Neuronal stem cell (in vitro differentiated cells): ENCODE results near the gene KLHL8.
"Not testable (repeated sequence)": the region's sequence is repeated elsewhere in the genome, so short reads cannot be mapped to it uniquely, and the experiment has no call there.

Source experiments
- DNase-seq: peaks from one replicate; pipeline ENCODE4 v3.0.0-alpha.2; 2013; ENCODE audit warnings: low spot score
- H2AFZ ChIP-seq: one replicate; pipeline ENCODE4 v1.6.1; 2013; ENCODE audit warnings: mild to moderate bottlenecking, low read length, inconsistent platforms
- H2AK5ac ChIP-seq: 2 replicates; pipeline ENCODE4 v1.6.1; 2013; ENCODE audit warnings: low read depth, mild to moderate bottlenecking, inconsistent platforms, low read length, moderate library complexity, mixed read lengths
- H2BK120ac ChIP-seq: 2 replicates; pipeline ENCODE4 v1.6.1; 2013; ENCODE audit warnings: low read depth, mild to moderate bottlenecking, inconsistent platforms, low read length, moderate library complexity, mixed read lengths
- H2BK12ac ChIP-seq: one replicate; pipeline ENCODE4 v1.6.1; 2013; ENCODE audit warnings: low read length, inconsistent platforms
- H2BK15ac ChIP-seq: 2 replicates; pipeline ENCODE4 v1.6.1; 2013; ENCODE audit warnings: mild to moderate bottlenecking, low read length, inconsistent platforms, mixed read lengths
- H2BK5ac ChIP-seq: one replicate; pipeline ENCODE4 v1.6.1; 2013; ENCODE audit warnings: inconsistent platforms, mild to moderate bottlenecking, low read length, moderate library complexity
- H3K14ac ChIP-seq: one replicate; pipeline ENCODE4 v1.6.1; 2013; ENCODE audit warnings: low read length, inconsistent platforms
- H3K18ac ChIP-seq: 2 replicates; pipeline ENCODE4 v1.6.1; 2013; ENCODE audit warnings: low read length, inconsistent platforms
- H3K23ac ChIP-seq: 2 replicates; pipeline ENCODE4 v1.6.1; 2013; ENCODE audit warnings: low read depth, mild to moderate bottlenecking, mixed read lengths, low read length, inconsistent platforms; ENCODE audit not compliant: poor library complexity
- H3K27ac ChIP-seq: replicated peaks from 3 replicates; pipeline ENCODE4 v1.5.1; 2013; ENCODE audit warnings: low read length, inconsistent platforms
- H3K27me3 ChIP-seq, 3 experiments: 2 replicates each; pipeline ENCODE4 v1.6.1; 2013; ENCODE audit warnings: low read length in 3 of 3, mild to moderate bottlenecking in 2 of 3, inconsistent platforms in 1 of 3, low read depth in 1 of 3, mixed read lengths in 1 of 3, moderate library complexity in 1 of 3; ENCODE audit not compliant: control insufficient read depth in 3 of 3, insufficient read depth in 3 of 3
- H3K36me3 ChIP-seq, 2 donors: replicated peaks in 1 of 2; 2 replicates each; pipeline ENCODE4 v1.6.1; 2013; ENCODE audit warnings: low read length in 2 of 2; ENCODE audit not compliant: control insufficient read depth in 2 of 2, insufficient read depth in 2 of 2
- H3K4ac ChIP-seq: 2 replicates; pipeline ENCODE4 v1.6.1; 2013; ENCODE audit warnings: inconsistent platforms, mild to moderate bottlenecking, low read length, moderate library complexity
- H3K4me1 ChIP-seq, 2 donors: 1 replicate in 1 of 2; 2 replicates in 1 of 2; pipeline ENCODE4 v1.6.1; 2013; ENCODE audit warnings: low read length in 2 of 2, low read depth in 1 of 2; ENCODE audit not compliant: control insufficient read depth in 2 of 2, insufficient read depth in 1 of 2
- H3K4me2 ChIP-seq: one replicate; pipeline ENCODE4 v1.6.1; 2013; ENCODE audit warnings: mild to moderate bottlenecking, low read length, inconsistent platforms; ENCODE audit not compliant: insufficient read depth, poor library complexity, severe bottlenecking
- H3K4me3 ChIP-seq, 2 donors: 2 replicates each; pipeline ENCODE4 v1.5.1; 2013; ENCODE audit warnings: low read length in 2 of 2, mild to moderate bottlenecking in 2 of 2, inconsistent platforms in 1 of 2, moderate library complexity in 1 of 2
- H3K79me1 ChIP-seq: one replicate; pipeline ENCODE4 v1.6.1; 2013; ENCODE audit warnings: low read depth, mild to moderate bottlenecking, inconsistent platforms, low read length, moderate library complexity
- H3K9ac ChIP-seq: one replicate; pipeline ENCODE4 v1.6.1; 2013; ENCODE audit warnings: mild to moderate bottlenecking, low read depth, low read length, inconsistent platforms; ENCODE audit not compliant: poor library complexity
- H3K9me3 ChIP-seq, 2 donors: replicated peaks in 1 of 2; 2 replicates each; pipeline versions ENCODE3 to v1.6.1; 2013; ENCODE audit warnings: low read length in 2 of 2, mild to moderate bottlenecking in 2 of 2, inconsistent platforms in 1 of 2, low read depth in 1 of 2, mixed read lengths in 1 of 2, moderate library complexity in 1 of 2; ENCODE audit not compliant: control insufficient read depth in 2 of 2, insufficient read depth in 1 of 2
- H4K8ac ChIP-seq: one replicate; pipeline ENCODE4 v1.6.1; 2013; ENCODE audit warnings: low read depth, mild to moderate bottlenecking, inconsistent platforms, low read length, moderate library complexity
- H4K91ac ChIP-seq: one replicate; pipeline ENCODE4 v1.6.1; 2013; ENCODE audit warnings: low read length, low read depth, mild to moderate bottlenecking, inconsistent platforms; ENCODE audit not compliant: poor library complexity
- WGBS, 2 donors: extraction: QIAGEN DNeasy Blood & Tissue Kit; methylation state at CpG; one replicate each; pipeline ENCODE4 v1.1.7; 2013; ENCODE audit warnings: missing lambda C conversion rate in 2 of 2, mixed read lengths in 1 of 2; ENCODE audit not compliant: insufficient read length in 2 of 2, insufficient replicate concordance in 1 of 2; ENCODE audit errors: extremely low coverage in 2 of 2; 5-methylcytosine and 5-hydroxymethylcytosine counted together

Gene KLHL8

DNA sequence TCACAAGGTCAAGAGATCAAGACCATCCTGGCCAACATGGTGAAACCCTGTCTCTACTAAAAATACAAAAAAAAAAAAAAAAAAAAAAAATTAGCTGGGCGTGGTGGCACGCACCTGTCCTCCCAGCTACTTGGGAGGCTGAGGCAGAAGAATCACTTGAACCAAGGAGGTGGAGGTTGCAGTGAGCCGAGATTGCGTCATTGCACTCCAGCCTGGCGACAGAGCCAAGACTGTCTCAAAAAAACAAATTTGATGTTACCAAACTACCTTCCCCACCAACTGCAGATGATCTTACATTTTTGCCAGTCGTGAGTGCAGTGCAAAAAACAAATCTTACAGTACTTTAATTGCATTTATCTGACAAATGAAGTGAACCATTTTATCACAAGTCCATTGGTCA lies 74.5 kb downstream of the KLHL8 start:
- not testable (repeated sequence) for H4K8ac ChIP-seq, H2AFZ ChIP-seq, H2AK5ac ChIP-seq, H2BK15ac ChIP-seq, H3K36me3 ChIP-seq, H3K4me2 ChIP-seq, H3K4me1 ChIP-seq, H3K4ac ChIP-seq, H3K9ac ChIP-seq, H3K9me3 ChIP-seq, H2BK12ac ChIP-seq, DNase-seq, H3K14ac ChIP-seq, H2BK5ac ChIP-seq, H3K27ac ChIP-seq, H3K18ac ChIP-seq, H3K23ac ChIP-seq, H3K27me3 ChIP-seq, H2BK120ac ChIP-seq, H3K4me3 ChIP-seq, H3K79me1 ChIP-seq, H4K91ac ChIP-seq
- no CpG with 5 or more reads among the region's 6 CpGs for WGBS, 2 donors

DNA sequence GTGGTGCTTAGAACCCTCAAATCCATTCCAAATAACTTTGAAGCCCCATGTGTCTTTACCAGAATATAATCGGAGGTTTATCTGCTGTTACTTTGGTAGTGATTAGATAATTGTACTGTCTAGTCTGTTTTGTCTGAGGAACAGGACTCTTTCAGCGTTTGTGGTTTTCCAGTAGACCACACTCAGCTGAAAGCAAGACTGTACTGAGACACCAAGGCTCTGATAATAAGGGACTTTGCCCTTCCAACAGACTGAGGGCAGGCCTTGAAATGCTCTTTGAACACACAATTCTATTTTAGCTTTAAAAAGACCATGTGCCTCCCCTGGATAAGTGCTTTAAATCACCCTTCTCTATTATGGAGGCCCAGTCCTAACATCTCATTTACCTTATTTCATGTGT lies 76.1 kb downstream of the KLHL8 start:
- Histone ChIP-seq H3K4me2 (no peak overlapping the region), H3K14ac (no peak overlapping the region), H3K4me1 (peaks cover 0 to 3% of the 10 kb centered on the region in 2 donors), H3K27ac (no peak overlapping the region), H2AK5ac (no peak overlapping the region), H3K18ac (no peak overlapping the region), H2BK15ac (no peak overlapping the region), H4K91ac (no peak overlapping the region), H3K9ac (no peak overlapping the region), H4K8ac (no peak overlapping the region), H2BK12ac (no peak overlapping the region), H2BK120ac (no peak overlapping the region), H3K27me3 (no peaks in the 10 kb centered on the region), H2BK5ac (no peak overlapping the region), H3K4me3 (no peak overlapping the region), H3K9me3 (no peaks in the 10 kb centered on the region), H2AFZ (no peak overlapping the region), H3K79me1 (no peaks in the 10 kb centered on the region), H3K4ac (no peak overlapping the region), H3K36me3 (peaks cover 0 to 15% of the 10 kb centered on the region in 2 donors), H3K23ac (no peak overlapping the region)
- no CpG with 5 or more reads among the region's 2 CpGs for WGBS, 2 donors
- no peak for DNase-seq

DNA sequence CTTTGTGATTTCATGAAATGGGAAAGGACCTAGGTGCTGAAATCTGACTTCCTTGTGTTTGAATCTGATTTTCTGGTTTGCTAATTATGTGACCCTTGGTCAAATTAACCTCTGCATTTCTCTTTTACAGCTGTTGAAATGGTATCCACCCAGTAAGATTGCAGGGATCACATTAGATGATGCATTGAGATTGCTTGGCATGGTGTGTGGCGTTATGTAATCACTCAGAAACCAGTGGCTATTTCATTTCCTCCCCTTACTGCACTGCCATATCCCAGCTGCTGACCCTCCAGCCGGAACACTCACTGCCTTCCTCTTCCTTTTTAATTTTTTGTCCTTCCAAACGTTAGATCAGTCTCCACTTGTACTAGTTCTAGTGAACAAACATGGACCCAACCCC lies 79.0 kb downstream of the KLHL8 start:
- Histone ChIP-seq H3K27me3 (no peaks in the 10 kb centered on the region), H2BK5ac (no peak overlapping the region), H3K4me3 (no peak overlapping the region), H4K8ac (no peak overlapping the region), H2BK15ac (no peak overlapping the region), H2AFZ (no peak overlapping the region), H3K9ac (no peak overlapping the region), H3K36me3 (peaks cover 3 to 29% of the 10 kb centered on the region in 2 donors), H2BK12ac (no peak overlapping the region), H3K4ac (no peak overlapping the region), H3K9me3 (no peaks in the 10 kb centered on the region), H3K27ac (no peak overlapping the region), H3K14ac (no peak overlapping the region), H4K91ac (no peak overlapping the region), H3K79me1 (no peaks in the 10 kb centered on the region), H3K4me1 (no peaks in the 10 kb centered on the region), H2AK5ac (no peak overlapping the region), H3K18ac (no peak overlapping the region), H3K4me2 (no peak overlapping the region), H3K23ac (no peak overlapping the region), H2BK120ac (no peak overlapping the region)
- WGBS, 2 donors, result no CpG with 5 or more reads among the region's 3 CpGs
- DNase-seq, result no peak

DNA sequence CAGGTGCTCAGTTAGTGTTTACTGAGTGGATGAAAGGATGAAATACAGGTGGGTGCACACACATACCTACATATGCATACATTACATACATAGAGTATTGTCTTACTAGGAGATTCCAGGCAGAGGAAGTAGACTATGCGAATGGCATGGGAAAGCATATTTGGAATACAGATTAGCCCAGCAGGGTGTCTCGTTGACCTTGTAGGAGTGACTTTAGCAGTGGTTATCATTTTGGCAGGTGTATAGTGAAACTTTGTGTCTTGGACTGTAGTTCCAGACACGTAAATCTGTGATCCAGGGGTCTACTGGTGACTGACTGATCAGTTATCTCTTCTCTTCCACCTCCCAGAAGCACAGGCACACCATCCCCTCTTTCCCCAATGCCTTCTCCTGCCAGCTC lies 86.3 kb downstream of the KLHL8 start:
- Histone ChIP-seq H3K4me2 (no peak overlapping the region), H3K27me3 (no peaks in the 10 kb centered on the region), H3K23ac (no peak overlapping the region), H4K8ac (no peak overlapping the region), H2BK5ac (no peak overlapping the region), H3K9me3 (no peaks in the 10 kb centered on the region), H3K79me1 (no peaks in the 10 kb centered on the region), H3K36me3 (peaks cover 29 to 83% of the 10 kb centered on the region in 2 donors), H4K91ac (no peak overlapping the region), H3K27ac (no peak overlapping the region), H2AFZ (no peak overlapping the region), H3K4me3 (no peak overlapping the region), H2AK5ac (no peak overlapping the region), H2BK12ac (no peak overlapping the region), H3K14ac (no peak overlapping the region), H2BK15ac (no peak overlapping the region), H3K4me1 (peaks cover 0 to 2% of the 10 kb centered on the region in 2 donors), H3K9ac (no peak overlapping the region), H2BK120ac (no peak overlapping the region), H3K18ac (no peak overlapping the region), H3K4ac (no peak overlapping the region)
- DNase-seq, result no peak
- no CpG with 5 or more reads among the region's 3 CpGs for WGBS, 2 donors
